ENCODE results near the gene SENP1.

GRCh38 chr12:48043771-48044170, 62.1 kb downstream of the SENP1 start:
- no peak for TF ChIP-seq CTCF (IDR thresholded peaks at IDR 0.05)
- TF ChIP-seq POLR2A (IDR thresholded peaks at IDR 0.05) = no peak
- TF ChIP-seq POLR2AphosphoS5 (IDR thresholded peaks at IDR 0.05) = no peak
- no peak for TF ChIP-seq EP300 (IDR thresholded peaks at IDR 0.05; ENCODE audit: low read depth)
